ENCODE results near the gene RECK. TPM values are rescaled to one million over a fixed set of nuclear protein-coding genes. Genes with fewer than 3 reads are reported as not detected.

RECK gene
- total and polyA plus RNA-seq, 4 donors, result 6.0 to 34.1 (median 24.4) TPM

- ATAC-seq (ENCODE audit: low FRiP score) (no peak), DNase-seq (no peak)
- Histone ChIP-seq H3K36me3 (ENCODE audit: control insufficient read depth in 1 of 2, insufficient read depth in 2 of 2, low read length in 1 of 2) (no peaks in the 10 kb centered on the region), H3K9me3 (ENCODE audit: control insufficient read depth, low read length) (peaks cover 1% of the 10 kb centered on the region), H3K4me3 (ENCODE audit: low read length in 2 of 2) (no peak overlapping the region), H3K27me3 (ENCODE audit: control insufficient read depth in 1 of 2, insufficient read depth in 2 of 2, low read length in 1 of 2) (no peaks in the 10 kb centered on the region), H3K4me1 (ENCODE audit: control insufficient read depth in 1 of 2, insufficient read depth in 2 of 2, low read length in 2 of 2) (no peaks in the 10 kb centered on the region), H3K27ac (ENCODE audit: low read depth in 1 of 2, low read length in 2 of 2) (no peak overlapping the region)
- WGBS, 2 donors, result 95% methylated on average over 1 of the region's 1 CpG
- intact Hi-C loops (cut with DNase I), result no loop called here
These were observed 38.4 kb upstream of the RECK start for GRCh38 chr9:35998333-35998732.

GRCh38 chr9:36005891-36006290 is 30.8 kb upstream of the RECK start:
- ATAC-seq (ENCODE audit: low FRiP score) (no peak), DNase-seq (no peak)
- Histone ChIP-seq H3K9me3 (ENCODE audit: control insufficient read depth, low read length) (peaks cover 6% of the 10 kb centered on the region), H3K36me3 (ENCODE audit: control insufficient read depth in 1 of 2, insufficient read depth in 2 of 2, low read length in 1 of 2) (no peaks in the 10 kb centered on the region), H3K4me1 (ENCODE audit: control insufficient read depth in 1 of 2, insufficient read depth in 2 of 2, low read length in 2 of 2) (no peaks in the 10 kb centered on the region), H3K27ac (ENCODE audit: low read depth in 1 of 2, low read length in 2 of 2) (no peak overlapping the region), H3K4me3 (ENCODE audit: low read length in 2 of 2) (no peak overlapping the region), H3K27me3 (ENCODE audit: control insufficient read depth in 1 of 2, insufficient read depth in 2 of 2, low read length in 1 of 2) (peaks cover 0 to 2% of the 10 kb centered on the region in 2 donors)
- WGBS, 2 donors, result 75 to 86% methylated on average over 1 of the region's 1 CpG
- intact Hi-C loops (cut with DNase I), result no loop called here

GRCh38 chr9:36006549-36007315 is 30.0 kb upstream of the RECK start:
- Histone ChIP-seq H3K27me3 (ENCODE audit: control insufficient read depth in 1 of 2, insufficient read depth in 2 of 2, low read length in 1 of 2) (peaks cover 0 to 2% of the 10 kb centered on the region in 2 donors), H3K36me3 (ENCODE audit: control insufficient read depth in 1 of 2, insufficient read depth in 2 of 2, low read length in 1 of 2) (no peaks in the 10 kb centered on the region), H3K4me3 (ENCODE audit: low read length in 2 of 2) (no peak overlapping the region), H3K9me3 (ENCODE audit: control insufficient read depth, low read length) (peaks cover 6% of the 10 kb centered on the region), H3K27ac (ENCODE audit: low read depth in 1 of 2, low read length in 2 of 2) (no peak overlapping the region), H3K4me1 (ENCODE audit: control insufficient read depth in 1 of 2, insufficient read depth in 2 of 2, low read length in 2 of 2) (peaks cover 0 to 2% of the 10 kb centered on the region in 2 donors)
- intact Hi-C loops (cut with DNase I), result no loop called here
- ATAC-seq (ENCODE audit: low FRiP score) (no peak), DNase-seq (no peak)
- 79 to 83% methylated on average over 3 of the region's 3 CpGs for WGBS, 2 donors

GRCh38 chr9:36007316-36007708 is 29.4 kb upstream of the RECK start:
- Histone ChIP-seq H3K36me3 (ENCODE audit: control insufficient read depth in 1 of 2, insufficient read depth in 2 of 2, low read length in 1 of 2) (no peaks in the 10 kb centered on the region), H3K4me1 (ENCODE audit: control insufficient read depth in 1 of 2, insufficient read depth in 2 of 2, low read length in 2 of 2) (peaks cover 0 to 2% of the 10 kb centered on the region in 2 donors), H3K4me3 (ENCODE audit: low read length in 2 of 2) (no peak overlapping the region), H3K27me3 (ENCODE audit: control insufficient read depth in 1 of 2, insufficient read depth in 2 of 2, low read length in 1 of 2) (peaks cover 0 to 2% of the 10 kb centered on the region in 2 donors), H3K27ac (ENCODE audit: low read depth in 1 of 2, low read length in 2 of 2) (no peak overlapping the region), H3K9me3 (ENCODE audit: control insufficient read depth, low read length) (peaks cover 6% of the 10 kb centered on the region)
- no peak for DNase-seq
- WGBS, 2 donors, result 82 to 85% methylated on average over 1 of the region's 1 CpG
- intact Hi-C loops (cut with DNase I), result no loop called here
- ATAC-seq (ENCODE audit: low FRiP score), result no peak

GRCh38 chr9:36007852-36008251 is 28.9 kb upstream of the RECK start:
- Histone ChIP-seq H3K36me3 (ENCODE audit: control insufficient read depth in 1 of 2, insufficient read depth in 2 of 2, low read length in 1 of 2) (no peaks in the 10 kb centered on the region), H3K4me1 (ENCODE audit: control insufficient read depth in 1 of 2, insufficient read depth in 2 of 2, low read length in 2 of 2) (peaks cover 0 to 2% of the 10 kb centered on the region in 2 donors), H3K27ac (ENCODE audit: low read depth in 1 of 2, low read length in 2 of 2) (no peak overlapping the region), H3K9me3 (ENCODE audit: control insufficient read depth, low read length) (peaks cover 6% of the 10 kb centered on the region), H3K4me3 (ENCODE audit: low read length in 2 of 2) (no peak overlapping the region), H3K27me3 (ENCODE audit: control insufficient read depth in 1 of 2, insufficient read depth in 2 of 2, low read length in 1 of 2) (peaks cover 0 to 2% of the 10 kb centered on the region in 2 donors)
- intact Hi-C loops (cut with DNase I), result no loop called here
- ATAC-seq (ENCODE audit: low FRiP score), result no peak
- WGBS, 2 donors, result 87 to 89% methylated on average over 2 of the region's 2 CpGs
- DNase-seq, result no peak

GRCh38 chr9:36008774-36009300 is 27.9 kb upstream of the RECK start:
- WGBS, 2 donors, result 14 to 16% methylated on average over 11 of the region's 11 CpGs
- Histone ChIP-seq H3K4me1 (ENCODE audit: control insufficient read depth in 1 of 2, insufficient read depth in 2 of 2, low read length in 2 of 2) (peaks cover 0 to 2% of the 10 kb centered on the region in 2 donors), H3K27me3 (ENCODE audit: control insufficient read depth in 1 of 2, insufficient read depth in 2 of 2, low read length in 1 of 2) (peaks cover 0 to 2% of the 10 kb centered on the region in 2 donors), H3K4me3 (ENCODE audit: low read length in 2 of 2) (no peak overlapping the region), H3K9me3 (ENCODE audit: control insufficient read depth, low read length) (peaks cover 6% of the 10 kb centered on the region), H3K27ac (ENCODE audit: low read depth in 1 of 2, low read length in 2 of 2) (no peak overlapping the region), H3K36me3 (ENCODE audit: control insufficient read depth in 1 of 2, insufficient read depth in 2 of 2, low read length in 1 of 2) (no peaks in the 10 kb centered on the region)
- peak; percentile 70 to 76 for DNase-seq
- intact Hi-C loops (cut with DNase I), result no loop called here
- peak; percentile 87 for ATAC-seq (ENCODE audit: low FRiP score)

GRCh38 chr9:36011379-36011778 is 25.3 kb upstream of the RECK start:
- Histone ChIP-seq H3K9me3 (ENCODE audit: control insufficient read depth, low read length) (no peaks in the 10 kb centered on the region), H3K36me3 (ENCODE audit: control insufficient read depth in 1 of 2, insufficient read depth in 2 of 2, low read length in 1 of 2) (no peaks in the 10 kb centered on the region), H3K27ac (ENCODE audit: low read depth in 1 of 2, low read length in 2 of 2) (no peak overlapping the region), H3K27me3 (ENCODE audit: control insufficient read depth in 1 of 2, insufficient read depth in 2 of 2, low read length in 1 of 2) (no peaks in the 10 kb centered on the region), H3K4me1 (ENCODE audit: control insufficient read depth in 1 of 2, insufficient read depth in 2 of 2, low read length in 2 of 2) (peaks cover 0 to 2% of the 10 kb centered on the region in 2 donors), H3K4me3 (ENCODE audit: low read length in 2 of 2) (no peak overlapping the region)
- ATAC-seq (ENCODE audit: low FRiP score) (no peak), DNase-seq (no peak)
- 20 to 24% methylated on average over 3 of the region's 3 CpGs for WGBS, 2 donors
- intact Hi-C loops (cut with DNase I), result no loop called here

- no peak for DNase-seq
- Histone ChIP-seq H3K36me3 (ENCODE audit: control insufficient read depth in 1 of 2, insufficient read depth in 2 of 2, low read length in 1 of 2) (no peaks in the 10 kb centered on the region), H3K9me3 (ENCODE audit: control insufficient read depth, low read length) (no peaks in the 10 kb centered on the region), H3K4me3 (ENCODE audit: low read length in 2 of 2) (no peak overlapping the region), H3K27me3 (ENCODE audit: control insufficient read depth in 1 of 2, insufficient read depth in 2 of 2, low read length in 1 of 2) (no peaks in the 10 kb centered on the region), H3K27ac (ENCODE audit: low read depth in 1 of 2, low read length in 2 of 2) (no peak overlapping the region), H3K4me1 (ENCODE audit: control insufficient read depth in 1 of 2, insufficient read depth in 2 of 2, low read length in 2 of 2) (no peaks in the 10 kb centered on the region)
- intact Hi-C loops (cut with DNase I), result no loop called here
- 91 to 93% methylated on average over 2 of the region's 2 CpGs for WGBS, 2 donors
- ATAC-seq (ENCODE audit: low FRiP score), result no peak
These were observed 19.4 kb upstream of the RECK start for GRCh38 chr9:36017278-36017677.

GRCh38 chr9:36018129-36018528 is 18.6 kb upstream of the RECK start:
- WGBS, 2 donors, result 97 to 98% methylated on average over 3 of the region's 3 CpGs
- ATAC-seq (ENCODE audit: low FRiP score) (no peak), DNase-seq (no peak)
- H3K4me3 ChIP-seq (ENCODE audit: low read length in 2 of 2), result no peak overlapping the region
- no peak overlapping the region for H3K27ac ChIP-seq (ENCODE audit: low read depth in 1 of 2, low read length in 2 of 2)
- no peaks in the 10 kb centered on the region for H3K9me3 ChIP-seq (ENCODE audit: control insufficient read depth, low read length)
- intact Hi-C loops (cut with DNase I), result no loop called here
- H3K27me3 ChIP-seq (ENCODE audit: control insufficient read depth in 1 of 2, insufficient read depth in 2 of 2, low read length in 1 of 2), result no peaks in the 10 kb centered on the region
- no peaks in the 10 kb centered on the region for H3K36me3 ChIP-seq (ENCODE audit: control insufficient read depth in 1 of 2, insufficient read depth in 2 of 2, low read length in 1 of 2)
- no peaks in the 10 kb centered on the region for H3K4me1 ChIP-seq (ENCODE audit: control insufficient read depth in 1 of 2, insufficient read depth in 2 of 2, low read length in 2 of 2)

All from aorta (tissue), 5 donors.